Thymus (tissue), 11 donors: ENCODE measurements around the gene CSTPP1. TPM values are rescaled to one million over a fixed set of nuclear protein-coding genes. Genes with fewer than 3 reads are reported as not detected.

ENCODE experiments used
- DNase-seq, 9 donors: peaks; one replicate each; pipeline ENCODE4 v3.0.0-alpha.2; 2013; ENCODE audit warnings: low spot score in 9 of 9, low read depth in 6 of 9, missing footprints in 1 of 9
- H3K27ac ChIP-seq, 2 donors: one replicate each; pipeline ENCODE4 v1.5.1; 2013; ENCODE audit warnings: control low read depth in 1 of 2, low read depth in 1 of 2, low read length in 1 of 2, mild to moderate bottlenecking in 1 of 2, moderate library complexity in 1 of 2
- H3K27me3 ChIP-seq, 2 donors: one replicate each; pipeline ENCODE4 v1.5.1; 2013; ENCODE audit warnings: low read length in 1 of 2; ENCODE audit not compliant: control insufficient read depth in 2 of 2, insufficient read depth in 1 of 2
- H3K36me3 ChIP-seq, 2 donors: one replicate each; pipeline ENCODE4 v1.5.1; 2013; ENCODE audit warnings: low read length in 1 of 2, mild to moderate bottlenecking in 1 of 2, moderate library complexity in 1 of 2; ENCODE audit not compliant: control insufficient read depth in 2 of 2, insufficient read depth in 2 of 2
- H3K4me1 ChIP-seq, 2 donors: one replicate each; pipeline ENCODE4 v1.5.1; 2013; ENCODE audit warnings: low read length in 2 of 2; ENCODE audit not compliant: control insufficient read depth in 2 of 2, insufficient read depth in 2 of 2
- H3K4me3 ChIP-seq, 2 donors: one replicate each; pipeline ENCODE4 v1.5.1; 2013; ENCODE audit warnings: low read length in 2 of 2, control low read depth in 1 of 2, mild to moderate bottlenecking in 1 of 2
- H3K9me3 ChIP-seq, 2 donors: one replicate each; pipeline ENCODE4 v1.5.1; 2013; ENCODE audit warnings: low read length in 1 of 2, mild to moderate bottlenecking in 1 of 2; ENCODE audit not compliant: control insufficient read depth in 2 of 2, insufficient read depth in 1 of 2
- WGBS: extraction: QIAGEN DNeasy Blood & Tissue Kit; methylation state at CpG from one replicate; pipeline ENCODE4 v1.1.7; 2013; 5-methylcytosine and 5-hydroxymethylcytosine counted together
- polyA plus RNA-seq: library from polyadenylated mRNA; stranded (reverse); fragments of 200-250 nt; gene quantifications from one replicate; pipeline ENCODE4 v1.2.3, GENCODE V29; 2013
- total RNA-seq: library from RNA; stranded (reverse); fragments of 120-200 nt; gene quantifications from one replicate; pipeline ENCODE4 v1.2.4, GENCODE V29; 2013
- donor health status: healthy.

Gene CSTPP1
- total and polyA plus RNA-seq, 2 donors = 15.8 to 16.0 TPM

DNA sequence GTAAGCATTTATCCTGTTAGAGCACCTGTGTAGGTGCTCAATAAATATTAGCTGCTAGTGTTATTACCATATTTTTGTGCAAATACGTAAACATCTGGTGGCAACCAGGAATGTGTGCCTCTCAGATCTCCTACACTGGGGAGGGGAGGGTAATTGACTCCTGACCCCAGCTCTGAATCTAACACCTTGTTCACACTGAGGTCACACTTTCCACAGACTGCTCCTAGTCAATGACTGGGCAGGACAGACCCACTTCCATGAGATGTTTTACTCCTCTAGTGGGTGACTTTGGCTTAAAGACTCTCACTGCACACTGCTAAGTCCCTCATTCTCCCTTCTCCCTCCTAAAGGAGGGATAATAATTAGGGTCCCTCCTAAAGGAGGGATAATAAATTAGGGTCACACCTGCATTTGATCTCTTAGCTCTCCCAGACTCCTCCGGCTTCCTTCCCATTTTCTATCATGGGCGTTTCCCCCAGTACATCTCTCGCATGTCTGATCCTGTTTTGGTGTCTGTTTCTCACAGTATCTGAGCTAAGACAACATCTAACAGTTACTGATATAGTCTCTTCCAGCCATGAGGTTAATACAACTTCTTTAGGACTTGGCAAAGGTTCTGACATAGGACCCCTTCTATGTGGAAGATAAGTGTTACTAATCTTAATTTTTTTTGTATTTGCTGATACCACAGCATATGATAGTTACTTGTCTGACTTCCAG lies 8.0 kb downstream of the CSTPP1 start:
- Histone ChIP-seq H3K36me3 (no peaks in the 10 kb centered on the region), H3K27me3 (no peaks in the 10 kb centered on the region), H3K9me3 (no peaks in the 10 kb centered on the region), H3K4me3 (no peak overlapping the region), H3K27ac (no peak overlapping the region), H3K4me1 (no peaks in the 10 kb centered on the region)
- 91% methylated on average over 4 of the region's 4 CpGs for WGBS
- DNase-seq = no peak

DNA sequence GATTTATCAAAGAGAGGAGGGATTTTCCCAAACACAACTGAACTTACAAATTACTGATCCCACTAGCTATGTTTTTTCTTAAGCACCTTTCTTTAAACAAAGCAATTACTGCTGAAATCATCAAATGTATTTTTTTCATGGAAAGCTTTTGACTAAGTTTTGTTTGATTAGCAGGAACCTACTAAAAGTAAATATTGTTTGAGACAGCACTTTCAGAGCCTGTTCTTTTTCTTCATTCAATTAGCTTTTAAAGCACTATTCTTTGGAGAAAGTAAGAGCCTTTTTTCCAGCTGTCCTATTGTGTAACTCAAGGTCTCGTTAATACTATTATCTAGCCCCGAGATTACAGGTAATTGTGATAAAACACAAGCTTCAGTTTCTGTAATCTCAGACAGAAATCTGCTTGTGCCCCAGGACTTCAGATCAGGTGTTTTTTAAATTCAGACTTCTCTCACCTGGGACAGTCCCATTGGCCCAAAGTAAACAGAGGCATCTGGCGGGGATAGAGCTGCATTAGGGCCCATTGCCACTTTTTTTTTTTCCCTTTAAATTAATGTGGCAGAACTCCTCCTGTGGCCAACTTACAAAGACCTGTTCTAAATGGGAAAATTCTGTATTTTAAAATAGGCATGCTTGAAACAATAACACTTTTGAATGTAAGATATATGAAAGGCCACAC lies 11.0 kb downstream of the CSTPP1 start:
- no peak for DNase-seq
- no peaks in the 10 kb centered on the region for H3K36me3 ChIP-seq
- no peaks in the 10 kb centered on the region for H3K4me1 ChIP-seq
- H3K9me3 ChIP-seq = no peaks in the 10 kb centered on the region
- 95% methylated on average over 3 of the region's 3 CpGs for WGBS
- no peaks in the 10 kb centered on the region for H3K27me3 ChIP-seq
- H3K27ac ChIP-seq = no peak overlapping the region
- H3K4me3 ChIP-seq = no peak overlapping the region

DNA sequence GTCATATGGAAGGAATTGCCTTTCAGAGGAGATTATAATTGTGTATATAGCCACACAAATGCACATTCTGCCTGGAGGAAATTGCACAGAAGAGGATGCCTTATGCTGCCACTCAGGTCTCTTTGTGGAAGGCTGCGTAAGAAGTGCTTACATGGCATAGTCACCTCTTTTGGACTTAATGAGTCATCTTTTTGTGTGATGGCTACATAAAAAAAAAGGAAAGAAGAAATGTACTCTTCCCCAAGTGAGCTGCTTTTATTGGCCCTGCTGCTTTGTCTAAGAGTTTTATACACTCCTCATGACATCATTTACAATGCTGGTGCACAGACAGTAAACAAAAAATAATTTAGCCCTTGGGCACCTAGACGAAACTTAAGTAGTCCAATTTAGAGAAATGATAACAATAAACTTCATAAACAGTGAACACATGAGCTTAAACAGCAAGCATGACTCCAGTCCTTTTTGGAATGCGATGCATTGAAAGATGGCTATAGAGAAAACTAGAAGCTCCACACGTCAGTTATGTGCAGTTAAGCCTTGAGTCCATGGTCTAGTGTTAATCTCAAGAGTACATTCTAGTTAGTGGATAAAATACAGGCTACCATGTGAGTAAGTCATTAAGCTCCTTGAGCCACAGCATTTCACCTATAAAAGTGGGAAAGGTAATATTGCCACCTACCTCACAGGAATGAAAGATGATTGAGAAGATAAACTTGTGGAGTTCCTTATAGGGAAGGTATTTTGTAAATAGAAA lies 12.0 kb downstream of the CSTPP1 start:
- WGBS = 96% methylated on average over 4 of the region's 4 CpGs
- H3K27ac ChIP-seq = no peak overlapping the region
- DNase-seq = no peak

DNA sequence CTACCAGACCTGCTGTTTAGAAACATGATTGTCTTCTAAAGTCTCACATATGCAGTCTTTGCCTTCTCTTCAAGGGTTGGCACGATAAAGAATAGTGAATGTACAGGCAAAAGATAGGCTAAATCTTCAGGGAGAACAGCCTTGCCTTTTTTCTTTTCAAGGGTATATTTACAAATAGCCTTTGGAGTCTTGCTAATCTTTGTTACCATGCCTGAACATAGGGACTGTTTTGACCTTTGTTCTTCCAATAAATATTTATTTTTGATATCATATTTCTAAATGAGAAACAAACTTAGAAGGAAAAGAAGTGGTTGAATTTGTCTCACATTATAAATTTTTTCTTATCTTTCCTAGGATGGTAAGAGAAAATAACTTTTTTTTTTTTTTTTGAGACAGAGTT lies 12.7 kb downstream of the CSTPP1 start:
- no peaks in the 10 kb centered on the region for H3K36me3 ChIP-seq
- H3K27me3 ChIP-seq = no peaks in the 10 kb centered on the region
- H3K4me1 ChIP-seq = no peaks in the 10 kb centered on the region
- WGBS = 98% methylated on average over 1 of the region's 1 CpG
- DNase-seq = no peak
- no peak overlapping the region for H3K27ac ChIP-seq
- no peak overlapping the region for H3K4me3 ChIP-seq
- no peaks in the 10 kb centered on the region for H3K9me3 ChIP-seq

More for the DNA sequence above, 12.0 kb downstream of the CSTPP1 start:
- no peaks in the 10 kb centered on the region for H3K9me3 ChIP-seq
- H3K36me3 ChIP-seq = no peaks in the 10 kb centered on the region
- no peaks in the 10 kb centered on the region for H3K4me1 ChIP-seq
- no peak overlapping the region for H3K4me3 ChIP-seq
- H3K27me3 ChIP-seq = no peaks in the 10 kb centered on the region

DNA sequence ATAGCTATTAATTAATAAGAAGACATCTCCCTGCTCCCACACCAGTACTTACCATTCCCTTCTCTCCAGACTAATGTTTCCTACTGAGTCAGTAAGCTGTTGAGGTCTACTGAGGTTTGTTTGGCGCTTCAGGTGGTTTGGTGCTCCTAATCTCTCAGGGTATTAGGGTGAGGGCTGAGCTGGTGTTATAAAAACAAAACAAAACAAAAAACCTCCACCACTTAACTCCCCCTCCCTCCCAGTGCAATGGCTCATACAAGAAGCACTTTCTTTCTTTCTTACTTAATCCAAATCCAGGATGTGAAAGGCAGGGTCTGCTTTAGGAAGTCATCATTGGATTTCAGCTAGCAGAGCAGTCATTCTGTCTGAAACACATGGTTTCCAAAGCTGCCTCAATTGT lies 15.3 kb downstream of the CSTPP1 start:
- Histone ChIP-seq H3K4me3 (no peak overlapping the region), H3K27ac (no peak overlapping the region), H3K36me3 (no peaks in the 10 kb centered on the region), H3K27me3 (no peaks in the 10 kb centered on the region), H3K9me3 (no peaks in the 10 kb centered on the region), H3K4me1 (no peaks in the 10 kb centered on the region)
- WGBS = 100% methylated on average over 1 of the region's 1 CpG
- no peak for DNase-seq

DNA sequence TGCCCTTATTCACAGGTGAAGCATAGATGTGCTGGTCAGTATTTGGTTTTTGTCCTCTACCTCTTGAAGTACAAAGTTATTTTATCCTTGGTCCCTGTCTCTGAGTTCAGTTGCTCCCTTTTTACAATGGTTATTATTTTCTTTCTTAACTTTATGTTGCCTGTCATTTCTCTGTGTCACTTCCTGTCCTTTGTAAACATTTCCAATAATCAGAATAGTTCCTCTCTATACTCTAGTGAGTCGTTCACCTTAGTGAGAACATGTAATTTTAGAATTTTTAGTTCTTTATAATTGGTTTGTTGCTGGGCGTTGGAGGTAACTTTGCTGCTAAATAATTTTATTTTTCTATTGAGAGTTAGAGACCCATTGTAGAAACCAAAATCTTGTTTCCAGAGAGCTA lies 16.0 kb downstream of the CSTPP1 start:
- no peaks in the 10 kb centered on the region for H3K4me1 ChIP-seq
- no peak overlapping the region for H3K27ac ChIP-seq
- no peaks in the 10 kb centered on the region for H3K36me3 ChIP-seq
- 54% methylated on average over 2 of the region's 2 CpGs for WGBS
- H3K27me3 ChIP-seq = no peaks in the 10 kb centered on the region
- no peak for DNase-seq
- no peaks in the 10 kb centered on the region for H3K9me3 ChIP-seq
- H3K4me3 ChIP-seq = no peak overlapping the region

DNA sequence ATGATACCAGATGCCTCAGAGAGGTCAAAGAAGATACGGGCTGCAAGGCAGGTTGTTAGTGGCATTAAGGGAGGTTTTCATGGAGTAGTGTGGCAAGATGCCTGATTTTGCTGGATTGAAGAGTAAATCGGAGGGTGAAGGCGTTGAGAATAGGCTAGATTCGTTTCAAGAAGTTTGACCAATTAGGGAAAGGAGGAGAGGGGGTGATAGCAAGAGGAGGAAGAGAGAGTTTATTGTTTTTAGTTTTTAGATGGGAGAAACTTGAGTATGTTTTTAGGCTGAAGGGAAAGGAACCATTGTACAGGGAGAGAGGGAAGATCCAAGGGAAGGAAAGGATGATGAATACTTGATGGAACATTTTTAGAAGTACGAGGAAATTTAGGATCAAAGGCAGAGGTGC lies 16.5 kb downstream of the CSTPP1 start:
- Histone ChIP-seq H3K27ac (no peak overlapping the region), H3K9me3 (no peaks in the 10 kb centered on the region), H3K36me3 (no peaks in the 10 kb centered on the region), H3K4me1 (no peaks in the 10 kb centered on the region), H3K27me3 (no peaks in the 10 kb centered on the region), H3K4me3 (no peak overlapping the region)
- 99% methylated on average over 5 of the region's 5 CpGs for WGBS
- DNase-seq = no peak

DNA sequence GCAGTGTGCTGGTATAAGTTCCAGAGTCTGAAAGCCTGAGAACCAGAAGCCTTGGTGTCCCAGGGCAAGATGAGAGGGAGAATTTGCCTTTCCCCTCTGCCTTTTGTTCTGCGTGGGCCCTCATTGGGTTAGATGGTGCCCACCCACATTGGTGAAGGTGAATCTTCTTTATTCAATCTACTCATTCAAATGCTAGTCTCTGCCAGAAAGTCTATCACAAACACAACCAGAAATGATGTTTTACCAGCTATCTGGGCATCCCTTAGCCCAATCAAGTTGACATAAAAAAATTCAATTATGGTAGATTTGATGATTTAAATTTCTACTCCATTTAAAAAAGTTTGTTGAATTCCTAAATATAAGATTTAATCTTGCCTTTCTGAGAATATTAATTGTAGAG lies 22.2 kb downstream of the CSTPP1 start:
- WGBS = 100% methylated on average over 1 of the region's 1 CpG
- no peaks in the 10 kb centered on the region for H3K4me1 ChIP-seq
- H3K4me3 ChIP-seq = no peak overlapping the region
- DNase-seq = no peak
- peaks cover 0 to 8% of the 10 kb centered on the region in 2 donors for H3K36me3 ChIP-seq
- H3K9me3 ChIP-seq = no peaks in the 10 kb centered on the region
- no peaks in the 10 kb centered on the region for H3K27me3 ChIP-seq
- H3K27ac ChIP-seq = no peak overlapping the region

DNA sequence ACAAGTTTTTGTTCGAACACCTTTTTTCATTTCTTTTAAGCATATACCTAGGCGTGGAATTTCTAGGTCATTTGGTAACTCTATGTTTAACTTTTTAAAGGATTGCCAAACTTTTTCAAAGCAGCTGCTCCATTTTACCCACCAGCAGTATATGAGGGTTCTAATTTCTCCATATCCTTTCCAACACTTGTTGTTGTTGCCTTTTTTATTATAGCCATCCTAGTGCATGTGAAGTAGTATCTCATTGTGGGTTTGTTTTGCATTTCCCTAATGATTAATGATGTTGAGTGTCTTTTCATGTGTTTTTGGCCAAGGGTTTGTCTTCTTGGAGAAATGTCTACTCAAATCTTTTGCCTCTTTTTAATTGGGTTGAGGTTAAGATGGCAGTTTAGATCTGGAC lies 24.5 kb downstream of the CSTPP1 start:
- no peak for DNase-seq
- no peaks in the 10 kb centered on the region for H3K9me3 ChIP-seq
- no peak overlapping the region for H3K4me3 ChIP-seq
- peaks cover 0 to 8% of the 10 kb centered on the region in 2 donors for H3K36me3 ChIP-seq
- no peak overlapping the region for H3K27ac ChIP-seq
- WGBS = 99% methylated on average over 2 of the region's 2 CpGs
- H3K27me3 ChIP-seq = no peaks in the 10 kb centered on the region
- no peaks in the 10 kb centered on the region for H3K4me1 ChIP-seq
